HEK293T (cell line): ENCODE data around the gene FAM120A.
A peak's percentile ranks its signal among the peaks of the same experiment; 100 is the strongest.

Experiments
- CTCF ChIA-PET: fragments of 350-600 bp; formaldehyde crosslinking; extraction: SDS; loops from one replicate; lab custom pipeline; 2021; ENCODE audit warnings: antibody characterized with exemption, inconsistent platforms; lab: Yijun Ruan, JAX
- POLR2A ChIA-PET: fragments of 350-600 bp; formaldehyde crosslinking; extraction: SDS; loops from one replicate; lab custom pipeline; 2020; ENCODE audit warnings: antibody characterized with exemption, inconsistent platforms; lab: Yijun Ruan, JAX
- DNase-seq: peaks from one replicate; pipeline ENCODE4 v3.0.0; 2012; ENCODE audit warnings: mixed read lengths; ENCODE audit errors: extremely low spot score
- ARNT ChIP-seq: fragments of 450-650 bp; IDR thresholded peaks from 2 replicates; pipeline ENCODE4 v1.6.1; 2017; ENCODE audit warnings: mild to moderate bottlenecking
- BHLHE40 ChIP-seq: fragments of 450-650 bp; IDR thresholded peaks from 2 replicates; pipeline ENCODE4 v1.6.1; 2016; ENCODE audit warnings: mild to moderate bottlenecking, moderate library complexity, borderline replicate concordance
- CTBP1 ChIP-seq: fragments of 450-650 bp; IDR thresholded peaks from 2 replicates; pipeline ENCODE4 v1.6.1; 2016; ENCODE audit warnings: borderline replicate concordance
- ELF4 ChIP-seq: fragments of 450-650 bp; IDR thresholded peaks from 2 replicates; pipeline ENCODE4 v1.6.1; 2017; ENCODE audit warnings: antibody characterized with exemption
- FOXA1 ChIP-seq: fragments of 450-650 bp; IDR thresholded peaks from 2 replicates; pipeline ENCODE4 v1.6.1; 2016; ENCODE audit warnings: mild to moderate bottlenecking
- FOXK2 ChIP-seq: fragments of 450-650 bp; IDR thresholded peaks from 2 replicates; pipeline ENCODE4 v1.6.1; 2016; ENCODE audit warnings: mild to moderate bottlenecking
- FOXM1 ChIP-seq: fragments of 450-650 bp; IDR thresholded peaks from 2 replicates; pipeline ENCODE4 v1.6.1; 2017; ENCODE audit warnings: mild to moderate bottlenecking, borderline replicate concordance
- HDGF ChIP-seq: fragments of 450-650 bp; IDR thresholded peaks from 2 replicates; pipeline ENCODE4 v1.6.1; 2017; ENCODE audit warnings: antibody characterized with exemption, borderline replicate concordance
- L3MBTL2 ChIP-seq: fragments of 450-650 bp; conservative IDR thresholded peaks from 2 replicates; pipeline ENCODE4 v1.6.1; 2016; ENCODE audit warnings: mild to moderate bottlenecking
- LEF1 ChIP-seq: fragments of 450-650 bp; IDR thresholded peaks from 2 replicates; pipeline ENCODE4 v1.6.1; 2017; ENCODE audit warnings: mild to moderate bottlenecking, borderline replicate concordance
- NFRKB ChIP-seq: fragments of 450-650 bp; IDR thresholded peaks from 2 replicates; pipeline ENCODE4 v1.6.1; 2016; ENCODE audit warnings: mild to moderate bottlenecking, moderate library complexity
- SP1 ChIP-seq: fragments of 450-650 bp; IDR thresholded peaks from 2 replicates; pipeline ENCODE4 v1.6.1; 2017
- SUZ12 ChIP-seq: fragments of 450-650 bp; IDR thresholded peaks from 2 replicates; pipeline ENCODE4 v1.6.1; 2016; ENCODE audit warnings: mild to moderate bottlenecking
- TARDBP ChIP-seq: fragments of 450-650 bp; IDR thresholded peaks from 2 replicates; pipeline ENCODE4 v1.6.1; 2016
- ZNF384 ChIP-seq: fragments of 450-650 bp; IDR thresholded peaks from 2 replicates; pipeline ENCODE4 v1.6.1; 2016
- TF ChIP-seq, protein P1 (sequence below): fragments of 450-650 bp; IDR thresholded peaks from 2 replicates; pipeline ENCODE4 v1.6.1; 2016

Gene FAM120A

DNA sequence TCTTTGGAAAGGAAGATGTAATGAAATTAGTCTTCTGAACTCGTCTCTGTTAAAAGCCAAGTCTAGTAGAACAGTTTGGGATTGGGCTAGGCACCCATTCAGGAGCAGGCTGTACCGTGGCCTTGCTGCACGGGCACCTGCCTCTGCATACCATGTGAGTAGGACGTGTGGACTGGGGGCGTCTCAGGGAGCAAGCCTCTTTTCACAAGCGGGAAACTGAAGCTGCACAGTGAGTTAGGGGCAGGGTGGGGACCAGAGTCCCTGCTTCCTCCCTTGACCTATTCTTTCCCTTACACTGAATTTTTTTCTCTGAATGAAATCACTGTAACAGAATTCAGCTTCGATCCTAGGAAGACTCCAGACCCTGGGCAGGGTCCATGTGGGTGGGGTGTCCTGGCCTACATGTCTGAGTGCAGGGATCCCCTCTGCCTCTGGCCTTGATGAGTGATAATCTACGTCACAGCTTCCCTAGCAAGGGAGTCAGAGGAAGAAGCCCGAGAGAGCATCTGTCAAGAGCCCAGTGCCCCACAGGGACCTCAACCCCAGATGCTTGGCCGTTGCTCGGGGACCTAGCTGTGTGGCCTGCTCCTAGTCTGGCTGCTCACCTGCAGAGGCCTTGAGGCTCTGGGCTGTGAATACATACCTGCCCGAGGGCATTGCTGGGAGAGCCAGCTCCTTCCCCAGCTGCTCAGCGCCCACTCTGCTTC is 140.0 kb downstream of the FAM120A start:
- TF ChIP-seq NFRKB: no peak
- TF ChIP-seq FOXM1: no peak
- TF ChIP-seq ZNF384: no peak
- no peak for TF ChIP-seq LEF1
- no peak for TF ChIP-seq CTBP1
- TF ChIP-seq HDGF: no peak
- no peak for TF ChIP-seq ARNT
- no peak for TF ChIP-seq SUZ12
- TF ChIP-seq, protein P1, sequence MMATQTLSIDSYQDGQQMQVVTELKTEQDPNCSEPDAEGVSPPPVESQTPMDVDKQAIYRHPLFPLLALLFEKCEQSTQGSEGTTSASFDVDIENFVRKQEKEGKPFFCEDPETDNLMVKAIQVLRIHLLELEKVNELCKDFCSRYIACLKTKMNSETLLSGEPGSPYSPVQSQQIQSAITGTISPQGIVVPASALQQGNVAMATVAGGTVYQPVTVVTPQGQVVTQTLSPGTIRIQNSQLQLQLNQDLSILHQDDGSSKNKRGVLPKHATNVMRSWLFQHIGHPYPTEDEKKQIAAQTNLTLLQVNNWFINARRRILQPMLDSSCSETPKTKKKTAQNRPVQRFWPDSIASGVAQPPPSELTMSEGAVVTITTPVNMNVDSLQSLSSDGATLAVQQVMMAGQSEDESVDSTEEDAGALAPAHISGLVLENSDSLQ: no peak
- no peak for TF ChIP-seq FOXK2
- no peak for TF ChIP-seq BHLHE40
- TF ChIP-seq ELF4: no peak
- no peak for TF ChIP-seq SP1
- no peak for TF ChIP-seq L3MBTL2
- TF ChIP-seq TARDBP: no peak
- no peak for TF ChIP-seq FOXA1
- CTCF ChIA-PET: interaction anchor here (1.0 kb wide), 1 partner anchor 10 kb away, joined by 3 read pairs; no protein-coding TSS in a partner anchor
- no peak for DNase-seq
- POLR2A ChIA-PET: interaction anchor here (0.9 kb wide), 1 partner anchor 24 kb away, joined by 4 read pairs; no protein-coding TSS in a partner anchor

DNA sequence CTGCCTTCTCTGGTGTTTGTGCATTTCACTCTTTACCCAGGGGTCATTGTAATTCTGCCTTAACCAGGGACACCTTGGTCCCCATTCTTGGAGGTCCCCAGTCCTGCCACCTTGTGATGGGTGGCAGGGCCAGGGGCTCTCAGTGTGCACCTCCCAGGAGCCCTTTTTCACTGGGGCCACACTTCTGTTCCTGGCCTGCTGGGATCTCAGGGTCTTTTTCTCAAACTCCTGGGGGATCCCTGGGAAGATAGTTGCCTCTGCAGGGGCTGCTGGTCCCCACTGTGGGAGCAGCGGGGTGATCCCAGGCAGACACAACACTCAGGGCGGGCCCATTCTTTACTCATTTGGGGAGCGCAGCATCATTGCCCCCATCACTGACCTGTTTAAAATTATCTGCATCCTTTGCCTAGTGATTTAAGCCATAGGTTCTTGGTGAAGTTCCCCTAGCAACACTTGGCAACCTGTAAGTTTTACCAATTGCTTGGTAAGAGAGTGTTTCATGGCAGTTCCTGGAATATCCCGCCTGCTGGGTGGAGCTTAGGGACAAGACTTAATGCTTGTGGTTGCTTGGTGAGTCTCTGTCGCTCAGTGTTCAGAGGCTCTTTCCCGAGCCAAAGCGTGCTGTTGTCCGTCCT is 140.6 kb downstream of the FAM120A start:
- ChIA-PET POLR2A (interaction anchor here (0.9 kb wide), 1 partner anchor 25 kb away, joined by 4 read pairs; no protein-coding TSS in a partner anchor), CTCF (interaction anchor here (0.6 to 1.0 kb wide), 2 partner anchors 10 to 1077 kb away, joined by 3 read pairs; no protein-coding TSS in a partner anchor)
- no peak for DNase-seq
- TF ChIP-seq ARNT (no peak), FOXA1 (no peak), CTBP1 (no peak), NFRKB (no peak), LEF1 (no peak), TARDBP (no peak), ELF4 (no peak), L3MBTL2 (no peak), FOXM1 (no peak), HDGF (no peak), FOXK2 (no peak)
- TF ChIP-seq, protein P1: no peak

DNA sequence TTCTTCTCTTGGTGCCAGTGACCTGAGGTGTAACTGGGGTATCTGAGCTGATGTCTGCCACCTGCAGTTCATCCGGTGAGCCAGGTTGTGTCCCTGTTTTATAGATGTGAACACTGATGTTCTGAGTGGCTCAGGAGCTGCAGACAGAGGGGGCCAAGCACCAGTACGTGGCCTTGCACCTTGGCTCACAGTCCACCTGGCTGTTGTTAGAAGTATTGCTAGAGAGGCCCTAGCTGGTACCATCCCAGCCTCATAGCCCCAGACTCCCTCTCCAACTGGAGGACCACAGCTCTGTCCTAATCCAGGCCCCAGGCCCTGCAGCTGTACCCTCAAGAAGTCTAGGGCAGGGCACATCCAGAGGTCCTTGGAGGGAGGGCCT is 141.1 kb downstream of the FAM120A start:
- no peak for TF ChIP-seq NFRKB
- no peak for TF ChIP-seq BHLHE40
- TF ChIP-seq CTBP1: no peak
- no peak for TF ChIP-seq HDGF
- ChIA-PET CTCF (no interaction called here), POLR2A (no interaction called here)
- peak; percentile 51 for DNase-seq

DNA sequence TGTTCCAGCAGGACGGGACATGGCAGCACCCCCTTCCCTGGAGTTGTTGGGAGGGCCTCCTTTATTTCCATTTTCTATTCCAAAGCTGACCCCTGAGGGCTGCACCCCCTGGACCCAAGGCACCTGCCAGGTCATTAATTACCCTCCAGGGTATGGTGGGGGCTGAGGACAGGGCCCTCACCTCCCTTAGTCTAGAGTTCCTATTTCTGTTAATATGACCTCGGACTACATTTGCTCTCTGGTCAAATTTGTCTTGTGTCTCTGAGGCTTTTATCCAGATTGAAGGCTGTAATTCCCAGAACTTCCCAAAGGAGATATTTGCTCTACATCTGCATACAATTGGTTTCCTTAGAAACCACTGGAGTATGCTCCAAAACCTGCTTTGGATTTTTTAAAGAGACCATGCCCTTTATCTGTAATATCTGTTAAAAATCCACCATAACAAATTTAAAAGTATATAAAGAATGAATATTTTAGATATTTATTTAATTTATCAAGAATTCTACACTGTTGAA is 141.7 kb downstream of the FAM120A start:
- ChIA-PET CTCF (no interaction called here), POLR2A (no interaction called here)
- no peak for DNase-seq
- TF ChIP-seq CTBP1 (no peak), BHLHE40 (no peak), ARNT (no peak), SUZ12 (no peak), TARDBP (no peak), ELF4 (no peak), FOXK2 (no peak)
- TF ChIP-seq, protein P1: no peak

DNA sequence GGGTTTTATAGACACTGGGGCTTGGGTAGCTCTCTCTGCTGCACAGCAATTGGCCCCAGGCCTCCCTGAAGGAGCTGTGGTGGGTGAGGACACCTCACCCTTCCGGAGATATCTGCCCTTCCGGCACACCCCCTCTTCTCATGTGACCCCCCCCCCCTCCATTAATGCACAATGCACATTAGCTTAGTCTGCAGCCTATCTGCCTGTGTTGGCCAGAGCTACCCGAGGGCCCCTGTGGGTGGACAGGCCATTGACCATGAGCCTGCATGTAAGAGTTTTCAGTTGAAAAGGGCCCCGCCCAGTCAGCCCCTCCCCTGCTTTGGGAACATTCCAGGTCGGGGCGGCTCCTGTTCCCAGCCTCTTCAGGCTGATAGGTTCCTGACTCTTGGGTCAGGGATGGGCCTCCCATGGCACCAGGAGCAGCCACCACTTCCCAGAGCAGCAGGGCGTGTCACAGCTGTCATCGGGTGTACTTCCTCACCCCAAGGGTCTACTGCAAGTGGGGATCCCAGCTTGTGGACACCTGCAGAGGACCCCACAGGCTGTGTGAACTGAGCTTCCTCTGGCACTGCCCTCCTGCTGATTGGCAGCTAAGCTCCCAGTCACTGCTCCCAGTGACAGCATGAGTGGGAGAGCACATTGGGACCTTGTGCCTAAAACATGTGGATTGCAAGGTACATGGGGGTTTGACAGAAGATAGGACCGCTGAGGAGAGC is 142.7 kb downstream of the FAM120A start:
- POLR2A ChIA-PET: no interaction called here
- DNase-seq: no peak
- CTCF ChIA-PET: no interaction called here
- TF ChIP-seq L3MBTL2 (no peak), ARNT (no peak), LEF1 (no peak), FOXA1 (no peak), SUZ12 (no peak), FOXM1 (no peak), CTBP1 (no peak), HDGF (no peak), NFRKB (no peak), FOXK2 (no peak), TARDBP (no peak), ZNF384 (no peak), ELF4 (no peak), SP1 (no peak), BHLHE40 (no peak)
- TF ChIP-seq, protein P1: no peak
